Measurements from ENCODE around the gene ADH7. TPM values are rescaled to one million over a fixed set of nuclear protein-coding genes. Genes with fewer than 3 reads are reported as not detected.
"Not testable (repeated sequence)": the region's sequence is repeated elsewhere in the genome, so short reads cannot be mapped to it uniquely, and the experiment has no call there.

The ADH7 gene
- polyA plus RNA-seq, 4 donors = not detected

DNA sequence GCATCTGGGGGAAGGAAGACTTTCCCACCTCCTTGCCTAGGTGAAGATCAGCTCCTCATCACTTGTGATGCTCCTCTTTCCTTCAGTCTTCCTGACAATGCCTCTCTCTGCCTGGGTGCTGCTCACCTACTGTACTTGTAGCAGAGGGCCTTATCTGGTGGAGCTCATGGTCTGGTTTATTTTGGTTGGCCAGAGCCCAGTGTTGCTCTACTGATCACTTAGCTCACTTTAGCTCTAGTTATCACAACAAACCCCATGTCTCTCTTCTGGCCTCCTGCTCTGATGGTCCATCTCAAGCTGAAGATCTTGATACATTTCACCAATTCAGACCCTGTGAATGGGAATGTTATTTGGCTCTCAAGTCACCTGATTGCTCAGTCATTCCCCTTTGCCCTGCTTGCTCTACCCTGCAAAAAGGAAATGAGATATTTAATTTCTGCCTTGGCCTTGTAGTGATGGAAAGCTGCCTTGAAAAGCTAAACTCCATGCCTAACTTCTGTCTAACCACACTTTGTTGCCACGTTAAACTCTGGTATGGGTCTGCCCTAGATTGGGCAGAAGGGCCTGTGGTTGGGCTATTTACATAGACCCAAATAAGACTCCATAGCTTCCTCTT is 52.3 kb downstream of the ADH7 start:
- no peak for DNase-seq (ENCODE audit: low read depth in 4 of 4, low spot score in 3 of 4)

DNA sequence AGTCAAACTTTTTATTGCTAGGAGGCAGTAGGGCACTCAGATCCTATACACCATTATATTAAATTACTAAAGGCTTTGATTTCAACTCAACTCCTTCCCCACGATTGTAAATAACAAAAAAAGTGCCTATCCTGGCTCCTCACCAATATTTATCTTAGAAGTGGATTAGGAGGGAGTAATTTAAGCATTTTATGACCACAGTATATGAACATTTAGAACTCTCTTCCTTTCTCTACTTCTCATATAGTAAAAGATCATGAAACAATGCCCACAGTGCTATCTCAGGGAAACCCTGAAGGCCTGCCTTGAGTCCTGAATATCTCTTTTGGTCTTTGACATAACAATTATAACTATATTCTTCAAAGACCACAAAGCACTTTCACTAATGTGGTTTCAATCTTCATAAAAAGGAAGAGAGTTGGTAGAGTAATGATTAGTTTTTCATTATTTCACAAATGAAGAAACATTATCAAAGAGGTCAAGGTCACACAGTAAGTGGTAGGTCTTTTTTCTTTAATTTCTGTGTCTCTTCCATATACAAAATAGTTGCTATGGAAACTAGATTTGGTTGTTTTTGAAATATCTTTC is 53.5 kb downstream of the ADH7 start:
- DNase-seq (ENCODE audit: low read depth in 4 of 4, low spot score in 3 of 4) = no peak

DNA sequence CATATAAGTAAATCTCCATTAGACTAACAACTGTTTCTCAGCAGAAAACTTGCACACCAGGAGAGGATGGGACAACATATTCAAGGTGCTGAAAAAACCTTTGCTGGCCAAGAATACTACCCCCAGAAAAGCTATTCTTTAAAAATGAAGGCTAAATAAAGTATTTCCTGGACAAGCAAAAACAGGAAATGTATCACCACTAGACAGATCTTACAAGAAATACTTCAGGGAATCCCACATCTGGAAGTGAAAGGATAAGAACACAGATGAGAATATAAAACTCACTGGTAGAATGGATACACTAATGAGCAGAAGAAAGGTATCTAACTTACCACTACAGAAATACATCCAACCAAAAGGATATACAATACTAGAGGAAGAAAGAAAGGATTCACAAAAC is 55.6 kb downstream of the ADH7 start:
- DNase-seq (ENCODE audit: low read depth in 4 of 4, low spot score in 3 of 4) = no peak

DNA sequence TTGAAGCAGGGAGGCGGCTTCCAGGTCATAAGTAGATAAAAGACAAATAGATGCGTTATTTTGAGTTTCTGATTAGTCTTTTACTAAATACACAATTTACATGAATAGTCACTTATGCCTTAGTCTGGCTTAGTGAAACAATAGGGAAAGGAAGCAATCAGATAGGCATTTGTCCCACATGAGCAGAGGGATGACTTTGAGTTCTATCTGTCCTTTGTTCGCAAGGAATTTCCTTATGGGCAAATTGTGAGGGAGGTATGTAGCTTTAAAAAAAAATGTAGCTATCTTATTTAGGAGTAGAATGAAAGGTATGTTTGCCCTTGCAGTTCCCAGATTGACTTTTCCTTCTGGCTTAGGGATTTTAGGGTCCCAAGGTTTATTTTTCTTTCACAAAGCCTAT is 56.3 kb downstream of the ADH7 start:
- no peak for DNase-seq (ENCODE audit: low read depth in 4 of 4, low spot score in 3 of 4)

DNA sequence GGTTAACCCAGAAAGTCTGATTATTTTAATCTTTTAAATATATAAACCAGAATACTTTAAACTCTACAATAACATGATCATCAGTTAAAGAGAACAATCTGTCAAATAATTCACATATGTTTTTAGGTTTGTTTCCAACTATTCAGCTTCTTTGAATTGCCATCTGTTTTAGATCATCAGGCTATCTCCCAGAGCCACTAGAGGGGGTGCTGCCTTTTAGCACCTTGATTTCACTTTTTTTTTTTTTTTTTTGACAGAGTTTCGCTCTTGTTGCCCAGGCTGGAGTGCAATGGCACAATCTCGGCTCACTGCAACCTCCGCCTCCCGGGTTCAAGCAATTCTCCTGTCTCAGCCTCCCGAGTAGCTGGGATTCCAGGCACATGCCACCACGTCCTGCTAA is 57.8 kb downstream of the ADH7 start:
- DNase-seq (ENCODE audit: low read depth in 4 of 4, low spot score in 3 of 4) = not testable (repeated sequence)

DNA sequence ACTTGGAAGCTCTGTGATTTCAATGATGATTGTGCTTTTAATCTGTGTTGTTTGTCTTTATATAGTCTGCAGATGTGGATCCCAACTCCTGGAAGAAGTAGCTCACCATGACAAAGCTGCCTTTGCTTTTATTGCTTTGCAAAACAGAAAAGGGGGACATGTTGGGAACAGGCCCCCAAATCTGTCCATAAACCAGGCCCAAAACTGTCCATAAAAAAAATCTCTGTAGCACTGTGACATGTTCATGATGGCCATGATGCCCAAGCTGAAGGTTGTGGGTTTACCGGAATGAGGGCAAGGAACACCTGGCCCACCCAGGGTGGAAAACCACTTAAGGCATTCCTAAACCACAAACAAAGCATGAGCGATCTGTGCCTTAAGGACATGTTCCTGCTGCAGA is 62.7 kb downstream of the ADH7 start:
- not testable (repeated sequence) for DNase-seq (ENCODE audit: low read depth in 4 of 4, low spot score in 3 of 4)

DNA sequence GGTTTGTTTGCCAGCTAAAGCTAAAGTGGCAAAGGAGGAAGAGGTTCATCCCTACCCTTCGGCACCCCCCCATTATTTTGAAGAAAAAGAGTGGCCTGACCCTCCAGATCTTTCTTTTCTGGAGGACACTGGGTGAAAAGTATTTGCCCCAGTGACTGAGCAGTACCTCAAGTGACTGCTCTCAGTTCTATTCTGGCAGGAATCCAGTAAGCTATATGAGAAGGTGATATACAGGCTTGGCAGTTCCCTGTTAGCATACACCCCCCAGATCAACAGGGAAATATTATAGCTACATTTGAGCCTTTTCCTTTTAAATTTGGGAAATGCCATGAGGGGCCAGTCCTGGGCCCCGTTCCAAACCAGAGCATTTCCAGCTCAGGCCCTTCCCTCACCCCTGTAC is 67.3 kb downstream of the ADH7 start:
- DNase-seq (ENCODE audit: low read depth in 4 of 4, low spot score in 3 of 4) = not testable (repeated sequence)

DNA sequence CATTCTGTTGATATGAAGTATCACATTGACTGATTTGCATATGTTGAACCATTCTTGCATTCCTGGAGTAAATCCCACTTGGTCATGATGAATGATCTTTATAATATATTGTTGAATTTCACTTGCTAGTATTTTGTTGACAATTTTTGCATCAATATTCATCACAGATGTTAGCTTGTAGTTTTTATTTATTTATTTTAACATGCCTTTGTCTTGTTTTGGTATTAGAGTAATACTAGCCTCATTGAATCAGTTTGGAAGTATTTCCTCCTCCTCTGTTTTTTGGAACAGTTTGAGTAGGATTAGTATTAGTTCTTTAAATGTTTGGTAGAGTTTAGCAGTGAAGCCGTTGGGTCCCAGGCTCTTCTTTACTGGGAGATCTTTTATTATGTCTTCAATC is 68.7 kb downstream of the ADH7 start:
- DNase-seq (ENCODE audit: low read depth in 4 of 4, low spot score in 3 of 4) = no peak

DNA sequence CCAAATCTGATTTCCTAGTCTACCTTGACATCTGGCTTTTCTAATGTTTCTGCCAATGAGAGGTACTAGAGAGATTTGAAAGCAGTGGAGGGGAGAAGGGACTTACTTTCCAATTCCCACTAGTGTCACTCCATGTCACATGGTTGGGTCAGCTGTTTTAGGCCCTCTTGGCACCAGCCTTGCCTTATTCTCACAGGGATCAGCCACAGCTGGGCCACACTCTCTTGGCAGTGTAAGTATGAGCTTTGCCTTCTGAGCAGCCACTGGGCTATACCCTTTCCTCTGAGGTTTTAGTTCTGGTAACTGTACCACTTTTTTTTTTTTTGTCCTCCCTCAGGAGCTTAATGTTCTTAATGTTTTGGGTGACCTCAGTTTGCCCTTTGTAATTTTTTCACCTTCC is 72.4 kb downstream of the ADH7 start:
- DNase-seq (ENCODE audit: low read depth in 4 of 4, low spot score in 3 of 4) = no peak

Other genes starting within 250 kb of the ADH7 start
- gene ADH6, start 216.1 kb downstream of the ADH7 start, polyA plus RNA-seq (ENCODE audit: insufficient read length in 4 of 4) = 10 to 100 TPM in 3 of 4 donors, 1 to 10 TPM in 1; 3.5 to 33.4 (median 21.7) TPM
- 1 to 10 TPM in 2 of 4 donors, under 1 TPM in 2; 0.56 to 4.4 (median 0.90) TPM for gene ADH1A, start 144.4 kb downstream of the ADH7 start, polyA plus RNA-seq (ENCODE audit: insufficient read length in 4 of 4)
- 10 to 100 TPM; 12.1 to 30.0 (median 24.3) TPM for gene ADH1B, start 113.9 kb downstream of the ADH7 start, polyA plus RNA-seq (ENCODE audit: insufficient read length in 4 of 4)
- gene ADH1C, start 82.6 kb downstream of the ADH7 start, polyA plus RNA-seq (ENCODE audit: insufficient read length in 4 of 4) = 100 to 1,000 TPM in 3 of 4 donors, 10 to 100 TPM in 1; 19.6 to 143 (median 133) TPM
- gene C4orf17, start 75.7 kb upstream of the ADH7 start, polyA plus RNA-seq (ENCODE audit: insufficient read length in 4 of 4) = under 1 TPM in 2 of 4 donors, not detected in 2; 0.08 to 0.09 TPM
- 10 to 100 TPM; 10.6 to 16.7 (median 15.7) TPM for gene TRMT10A, start 128.7 kb upstream of the ADH7 start, polyA plus RNA-seq (ENCODE audit: insufficient read length in 4 of 4)
- gene MTTP, start 139.5 kb upstream of the ADH7 start, polyA plus RNA-seq (ENCODE audit: insufficient read length in 4 of 4) = 10 to 100 TPM in 2 of 4 donors, 1 to 10 TPM in 1, under 1 TPM in 1; 0.98 to 11.7 (median 8.1) TPM
- gene C4orf54, start 222.5 kb upstream of the ADH7 start, polyA plus RNA-seq (ENCODE audit: insufficient read length in 4 of 4) = under 1 TPM; 0.44 to 0.93 (median 0.78) TPM

All from left renal pelvis (tissue), 4 donors.